Duodenal mucosa (tissue), 2 donors: Measurements from ENCODE around the gene FBXL3.

Experiments
- H3K27ac ChIP-seq: one replicate; pipeline ENCODE4 v1.7.0; 2013; ENCODE audit warnings: low read depth, low read length
- H3K27me3 ChIP-seq, 2 donors: one replicate each; pipeline ENCODE4 v1.7.0; 2013; ENCODE audit warnings: low read length in 2 of 2, control low read depth in 1 of 2; ENCODE audit not compliant: insufficient read depth in 2 of 2, control insufficient read depth in 1 of 2
- H3K36me3 ChIP-seq, 2 donors: one replicate each; pipeline ENCODE4 v1.7.0; 2013; ENCODE audit warnings: low read length in 2 of 2, control low read depth in 1 of 2; ENCODE audit not compliant: insufficient read depth in 2 of 2, control insufficient read depth in 1 of 2
- H3K4me1 ChIP-seq, 2 donors: one replicate each; pipeline ENCODE4 v1.7.0; 2013; ENCODE audit warnings: low read length in 2 of 2, control low read depth in 1 of 2; ENCODE audit not compliant: insufficient read depth in 2 of 2, control insufficient read depth in 1 of 2
- H3K4me3 ChIP-seq, 2 donors: one replicate each; pipeline ENCODE4 v1.7.0; 2013; ENCODE audit warnings: low read length in 2 of 2, low read depth in 1 of 2
- H3K9ac ChIP-seq, 2 donors: one replicate each; pipeline ENCODE4 v1.7.0; 2013; ENCODE audit warnings: low read length in 2 of 2, low read depth in 1 of 2
- H3K9me3 ChIP-seq, 2 donors: one replicate each; pipeline ENCODE4 v1.7.0; 2013; ENCODE audit warnings: low read length in 2 of 2, control low read depth in 1 of 2; ENCODE audit not compliant: control insufficient read depth in 1 of 2

FBXL3 gene

GRCh38 chr13:77047649-77048343 is 20.8 kb upstream of the FBXL3 start:
- Histone ChIP-seq H3K4me3 (no peak overlapping the region), H3K9ac (no peak overlapping the region), H3K27ac (no peak overlapping the region), H3K36me3 (peaks cover 23 to 47% of the 10 kb centered on the region in 2 donors), H3K9me3 (no peaks in the 10 kb centered on the region), H3K27me3 (no peaks in the 10 kb centered on the region), H3K4me1 (no peaks in the 10 kb centered on the region)

- H3K36me3 ChIP-seq: peaks cover 5 to 12% of the 10 kb centered on the region in 2 donors
- H3K4me3 ChIP-seq: no peak overlapping the region
- no peak overlapping the region for H3K9ac ChIP-seq
- no peaks in the 10 kb centered on the region for H3K27me3 ChIP-seq
- H3K9me3 ChIP-seq: no peaks in the 10 kb centered on the region
- no peak overlapping the region for H3K27ac ChIP-seq
- no peaks in the 10 kb centered on the region for H3K4me1 ChIP-seq
Observed at GRCh38 chr13:77042566-77043177, 15.7 kb upstream of the FBXL3 start.

GRCh38 chr13:77040835-77041234 is 13.9 kb upstream of the FBXL3 start:
- Histone ChIP-seq H3K27ac (no peak overlapping the region), H3K9me3 (no peaks in the 10 kb centered on the region), H3K9ac (no peak overlapping the region), H3K4me1 (no peaks in the 10 kb centered on the region), H3K36me3 (peaks cover 5 to 9% of the 10 kb centered on the region in 2 donors), H3K4me3 (no peak overlapping the region), H3K27me3 (no peaks in the 10 kb centered on the region)

- no peaks in the 10 kb centered on the region for H3K27me3 ChIP-seq
- peaks cover 2 to 6% of the 10 kb centered on the region in 2 donors for H3K36me3 ChIP-seq
- no peak overlapping the region for H3K27ac ChIP-seq
- no peak overlapping the region for H3K9ac ChIP-seq
- no peaks in the 10 kb centered on the region for H3K9me3 ChIP-seq
- no peak overlapping the region for H3K4me3 ChIP-seq
- H3K4me1 ChIP-seq: no peaks in the 10 kb centered on the region
Observed at GRCh38 chr13:77040076-77040475, 13.1 kb upstream of the FBXL3 start.

GRCh38 chr13:77038907-77039480 is 12.0 kb upstream of the FBXL3 start:
- Histone ChIP-seq H3K27ac (no peak overlapping the region), H3K36me3 (no peaks in the 10 kb centered on the region), H3K9me3 (no peaks in the 10 kb centered on the region), H3K9ac (no peak overlapping the region), H3K27me3 (no peaks in the 10 kb centered on the region), H3K4me1 (no peaks in the 10 kb centered on the region), H3K4me3 (no peak overlapping the region)

GRCh38 chr13:77036279-77036678 is 9.3 kb upstream of the FBXL3 start:
- Histone ChIP-seq H3K9me3 (no peaks in the 10 kb centered on the region), H3K27me3 (no peaks in the 10 kb centered on the region), H3K27ac (no peak overlapping the region), H3K4me1 (no peaks in the 10 kb centered on the region), H3K9ac (no peak overlapping the region), H3K4me3 (no peak overlapping the region), H3K36me3 (no peaks in the 10 kb centered on the region)

GRCh38 chr13:77034881-77035280 is 7.9 kb upstream of the FBXL3 start:
- Histone ChIP-seq H3K36me3 (no peaks in the 10 kb centered on the region), H3K4me3 (no peak overlapping the region), H3K27ac (no peak overlapping the region), H3K27me3 (no peaks in the 10 kb centered on the region), H3K9ac (no peak overlapping the region), H3K4me1 (no peaks in the 10 kb centered on the region), H3K9me3 (no peaks in the 10 kb centered on the region)

GRCh38 chr13:77033717-77034302 is 6.9 kb upstream of the FBXL3 start:
- Histone ChIP-seq H3K27ac (no peak overlapping the region), H3K36me3 (no peaks in the 10 kb centered on the region), H3K4me1 (no peaks in the 10 kb centered on the region), H3K27me3 (no peaks in the 10 kb centered on the region), H3K9ac (no peak overlapping the region), H3K4me3 (no peak overlapping the region), H3K9me3 (no peaks in the 10 kb centered on the region)

- Histone ChIP-seq H3K27me3 (no peaks in the 10 kb centered on the region), H3K4me1 (no peaks in the 10 kb centered on the region), H3K36me3 (no peaks in the 10 kb centered on the region), H3K9ac (no peak overlapping the region), H3K9me3 (no peaks in the 10 kb centered on the region), H3K4me3 (no peak overlapping the region), H3K27ac (no peak overlapping the region)
Observed at GRCh38 chr13:77031656-77032243, 4.8 kb upstream of the FBXL3 start.

GRCh38 chr13:77029436-77029835 is 2.5 kb upstream of the FBXL3 start:
- no peaks in the 10 kb centered on the region for H3K27me3 ChIP-seq
- no peak overlapping the region for H3K4me3 ChIP-seq
- H3K4me1 ChIP-seq: peaks cover 0 to 11% of the 10 kb centered on the region in 2 donors

More at GRCh38 chr13:77029436-77029835, 2.5 kb upstream of the FBXL3 start:
- Histone ChIP-seq H3K27ac (no peak overlapping the region), H3K9ac (no peak overlapping the region), H3K9me3 (no peaks in the 10 kb centered on the region), H3K36me3 (no peaks in the 10 kb centered on the region)
